ENCODE measurements around the gene STX11. TPM values are rescaled to one million over a fixed set of nuclear protein-coding genes. Genes with fewer than 3 reads are reported as not detected.

The STX11 gene
- total and polyA plus RNA-seq, 10 of the 15 experiments (the other 5 are each of a cell fraction or from before 2014, with no cell fraction given): 0.66 to 38.1 (median 19.8) TPM

GRCh38 chr6:144171406-144171805 lies 21.1 kb downstream of the STX11 start (continued):
- no peak for TF ChIP-seq CBFB (IDR thresholded peaks at IDR 0.05; ENCODE audit: low read depth)
- TF ChIP-seq RCOR1 (conservative IDR thresholded peaks at IDR 0.05; ENCODE audit: low read depth, low read length): no peak

- Histone ChIP-seq H3K27me3 (replicated peaks in 1 of 2; ENCODE audit: control insufficient read depth in 2 of 2, insufficient read depth in 2 of 2, low read length in 1 of 2) (no peaks in the 10 kb centered on the region), H3K4me3 (no peak overlapping the region), H3K79me2 (ENCODE audit: control insufficient read depth, insufficient read depth, low read length) (peaks cover 4% of the 10 kb centered on the region), H3K9ac (ENCODE audit: control insufficient read depth, insufficient read depth, low read length) (no peak overlapping the region), H3K36me3 (ENCODE audit: control insufficient read depth in 2 of 2, insufficient read depth in 2 of 2, low read length in 1 of 2) (peaks cover 8% of the 10 kb centered on the region in 2 experiments), H3K9me3 (replicated peaks; ENCODE audit: control insufficient read depth, insufficient read depth, low read length) (peaks cover 2% of the 10 kb centered on the region; the same call in 2 of the 3 replicates), H2AFZ (ENCODE audit: control insufficient read depth, low read depth, low read length) (no peak overlapping the region), H3K4me2 (ENCODE audit: control insufficient read depth, insufficient read depth) (no peak overlapping the region), H3K27ac (ENCODE audit: control insufficient read depth, insufficient read depth) (no peak overlapping the region), H3K4me1 (ENCODE audit: control insufficient read depth, insufficient read depth, low read length) (peaks cover 4% of the 10 kb centered on the region), H4K20me1 (ENCODE audit: control insufficient read depth, insufficient read depth) (no peaks in the 10 kb centered on the region)
- POLR2A ChIA-PET: interaction anchor here (1.1 kb wide), 1 partner anchor 19 kb away, joined by 4 read pairs; no protein-coding TSS in a partner anchor
- in situ Hi-C loops (cut with MboI): no loop called here
- RAD21 ChIA-PET (ENCODE audit: unreplicated experiment): no interaction called here
- FAIRE-seq (no peak), DNase-seq (ENCODE audit: low read depth, low spot score) (no peak), ATAC-seq (no peak)
- SMC1A ChIA-PET (ENCODE audit: uncharacterized antibody, unreplicated experiment): interaction anchor here (3.0 kb wide), 1 partner anchor 10 kb away, joined by 19 read pairs; no protein-coding TSS in a partner anchor
- TF ChIP-seq SIN3A (IDR thresholded peaks at IDR 0.05; ENCODE audit: low read depth, low read length) (no peak), SPI1 (IDR thresholded peaks at IDR 0.05; ENCODE audit: borderline replicate concordance, insufficient read depth, low read depth, low read length) (no peak), BCL11A (IDR thresholded peaks at IDR 0.05; ENCODE audit: low read depth, low read length) (no peak), MLLT1 (IDR thresholded peaks at IDR 0.05) (no peak), CEBPZ (IDR thresholded peaks at IDR 0.05; ENCODE audit: low read depth, low read length) (no peak), CREB1 (IDR thresholded peaks at IDR 0.05; ENCODE audit: low read depth) (no peak), ZZZ3 (IDR thresholded peaks at IDR 0.05; ENCODE audit: control insufficient read depth, insufficient read length, low read depth) (no peak), SMAD1 (IDR thresholded peaks at IDR 0.05; ENCODE audit: low read depth, partially characterized antibody) (no peak), BMI1 (IDR thresholded peaks at IDR 0.05; ENCODE audit: borderline replicate concordance) (no peak), SP1 (IDR thresholded peaks at IDR 0.05; ENCODE audit: low read depth, low read length) (no peak), NFIC (IDR thresholded peaks at IDR 0.05; ENCODE audit: low read depth, low read length) (no peak), PML (IDR thresholded peaks at IDR 0.05; ENCODE audit: low read length) (no peak), SUPT20H (IDR thresholded peaks at IDR 0.05; ENCODE audit: borderline replicate concordance, control insufficient read depth, low read depth, low read length) (no peak), LARP7 (IDR thresholded peaks at IDR 0.05) (no peak), TAF1 (IDR thresholded peaks at IDR 0.05; ENCODE audit: borderline replicate concordance, low read depth, low read length) (no peak)
- intact Hi-C loops (cut with micrococcal nuclease; ENCODE audit: unreplicated experiment): no loop called here
- CTCF ChIA-PET: interaction anchor here (0.7 kb wide), 1 partner anchor 675 kb away, joined by 3 read pairs; no protein-coding TSS in a partner anchor
- no TSS peak for BruUV-seq (replicated peaks)
- WGBS (ENCODE audit: insufficient coverage, insufficient replicate concordance, low lambda C conversion rate, missing lambda C conversion rate): 100% methylated on average over 5 of the region's 5 CpGs
These were observed 23.7 kb downstream of the STX11 start for GRCh38 chr6:144174006-144174405.

Data from GM12878 (cell line).